SK-N-SH treated with all-trans-retinoic acid at 6 μM for 48 hours (cell line): ENCODE data around the gene RNF215.

ENCODE experiments used
- ATAC-seq: fragments of 200-7000 bp; cut with Tn5 transposase; 3 replicates; pipeline ENCODE4 v1.9.1; 2020; ENCODE audit warnings: mild to moderate bottlenecking, moderate library complexity
- ARNTL ChIP-seq: fragments of 450-650 bp; formaldehyde crosslinking; IDR thresholded peaks from 2 replicates; pipeline ENCODE4 v1.5.0; 2020; ENCODE audit warnings: low read depth, mild to moderate bottlenecking, moderate library complexity, borderline replicate concordance
- BACH2 ChIP-seq: fragments of 250-450 bp; sonication (Bioruptor Pico); IDR thresholded peaks from 2 replicates; pipeline ENCODE4 v1.9.0; 2021; ENCODE audit warnings: mild to moderate bottlenecking, borderline replicate concordance
- CSDC2 ChIP-seq: fragments of 250-450 bp; sonication (Bioruptor Pico); IDR thresholded peaks from 2 replicates; pipeline ENCODE4 v1.5.0; 2020; ENCODE audit warnings: mild to moderate bottlenecking, moderate library complexity
- CSRNP3 ChIP-seq: fragments of 250-450 bp; sonication (Bioruptor Pico); IDR thresholded peaks from 2 replicates; pipeline ENCODE4 v1.5.1; 2021; ENCODE audit warnings: mild to moderate bottlenecking, moderate library complexity
- ESRRG ChIP-seq: fragments of 250-450 bp; sonication (Bioruptor Pico); IDR thresholded peaks from 2 replicates; pipeline ENCODE4 v1.6.1; 2021; ENCODE audit warnings: mild to moderate bottlenecking
- GLIS3 ChIP-seq: fragments of 250-450 bp; sonication (Bioruptor Pico); IDR thresholded peaks from 2 replicates; pipeline ENCODE4 v1.5.0; 2020; ENCODE audit warnings: mild to moderate bottlenecking, moderate library complexity
- ISL1 ChIP-seq: fragments of 250-450 bp; sonication (Bioruptor Pico); IDR thresholded peaks from 2 replicates; pipeline ENCODE4 v2.1.2; 2022; ENCODE audit warnings: mild to moderate bottlenecking, moderate library complexity
- OSR1 ChIP-seq: fragments of 250-450 bp; sonication (Bioruptor Pico); IDR thresholded peaks from 2 replicates; pipeline ENCODE4 v1.8.0; 2022; ENCODE audit warnings: moderate library complexity, mild to moderate bottlenecking, inconsistent platforms
- PATZ1 ChIP-seq: fragments of 250-450 bp; sonication (Bioruptor Pico); IDR thresholded peaks from 2 replicates; pipeline ENCODE4 v1.8.0; 2020; ENCODE audit warnings: mild to moderate bottlenecking, moderate library complexity, borderline replicate concordance
- POU6F1 ChIP-seq: fragments of 250-450 bp; sonication (Bioruptor Pico); IDR thresholded peaks from 2 replicates; pipeline ENCODE4 v1.8.0; 2021; ENCODE audit warnings: low read depth, mild to moderate bottlenecking, moderate library complexity, borderline replicate concordance
- RARB ChIP-seq: fragments of 250-450 bp; sonication (Bioruptor Pico); IDR thresholded peaks from 2 replicates; pipeline ENCODE4 v1.8.0; 2021; ENCODE audit warnings: mild to moderate bottlenecking, moderate library complexity
- SNAI2 ChIP-seq: fragments of 250-450 bp; sonication (Bioruptor Pico); IDR thresholded peaks from 2 replicates; pipeline ENCODE4 v1.5.0; 2020; ENCODE audit warnings: mild to moderate bottlenecking, moderate library complexity
- TCF4 ChIP-seq: fragments of 250-450 bp; sonication (Bioruptor Pico); IDR thresholded peaks from 2 replicates; pipeline ENCODE4 v1.8.0; 2021; ENCODE audit warnings: mild to moderate bottlenecking, moderate library complexity, borderline replicate concordance
- TSHZ2 ChIP-seq: fragments of 250-450 bp; sonication (Bioruptor Pico); IDR thresholded peaks from 2 replicates; pipeline ENCODE4 v1.5.0; 2020; ENCODE audit warnings: mild to moderate bottlenecking, moderate library complexity
- ZC3H10 ChIP-seq: fragments of 250-450 bp; sonication (Bioruptor Pico); IDR thresholded peaks from 2 replicates; pipeline ENCODE4 v1.5.1; 2021; ENCODE audit warnings: mild to moderate bottlenecking, moderate library complexity
- ZFP3 ChIP-seq: fragments of 250-450 bp; sonication (Bioruptor Pico); IDR thresholded peaks from 2 replicates; pipeline ENCODE4 v1.5.0; 2020; ENCODE audit warnings: mild to moderate bottlenecking, moderate library complexity
- ZFP30 ChIP-seq: fragments of 450-650 bp; formaldehyde crosslinking; IDR thresholded peaks from 2 replicates; pipeline ENCODE4 v1.5.0; 2022; ENCODE audit warnings: mild to moderate bottlenecking, moderate library complexity
- ZNF565 ChIP-seq: fragments of 450-650 bp; formaldehyde crosslinking; conservative IDR thresholded peaks from 2 replicates; pipeline ENCODE4 v1.5.0; 2020; ENCODE audit warnings: low read depth, mild to moderate bottlenecking, moderate library complexity
- ZNF70 ChIP-seq: fragments of 450-650 bp; formaldehyde crosslinking; IDR thresholded peaks from 2 replicates; pipeline ENCODE4 v1.5.0; 2020; ENCODE audit warnings: mild to moderate bottlenecking, moderate library complexity
- ZNF8 ChIP-seq: fragments of 450-650 bp; formaldehyde crosslinking; IDR thresholded peaks from 2 replicates; pipeline ENCODE4 v1.5.0; 2020; ENCODE audit warnings: mild to moderate bottlenecking, moderate library complexity

RNF215 gene

GRCh38 chr22:30365891-30366290 is 21.3 kb downstream of the RNF215 start:
- no peak for ATAC-seq
- no peak for TF ChIP-seq BACH2 (CRISPR knock-in tag)
- no peak for TF ChIP-seq CSRNP3 (CRISPR knock-in tag)
- TF ChIP-seq CSDC2 (CRISPR knock-in tag) = no peak
- TF ChIP-seq ZC3H10 (CRISPR knock-in tag) = no peak
- no peak for TF ChIP-seq ESRRG (CRISPR knock-in tag)
- TF ChIP-seq ZFP3 (CRISPR knock-in tag) = no peak
- TF ChIP-seq SNAI2 (CRISPR knock-in tag) = no peak
- TF ChIP-seq ARNTL = no peak
- no peak for TF ChIP-seq OSR1 (CRISPR knock-in tag)

GRCh38 chr22:30362651-30363281 is 24.4 kb downstream of the RNF215 start:
- ATAC-seq = no peak
- no peak for TF ChIP-seq GLIS3 (CRISPR knock-in tag)
- TF ChIP-seq ESRRG (CRISPR knock-in tag) = no peak
- no peak for TF ChIP-seq ZFP30
- TF ChIP-seq ZNF565 (CRISPR knock-in tag) = no peak
- TF ChIP-seq ZNF8 (CRISPR knock-in tag) = no peak
- no peak for TF ChIP-seq SNAI2 (CRISPR knock-in tag)
- no peak for TF ChIP-seq RARB (CRISPR knock-in tag)
- TF ChIP-seq ZNF70 = no peak
- TF ChIP-seq TCF4 (CRISPR knock-in tag) = no peak
- no peak for TF ChIP-seq CSRNP3 (CRISPR knock-in tag)
- no peak for TF ChIP-seq OSR1 (CRISPR knock-in tag)
- TF ChIP-seq ARNTL = no peak
- TF ChIP-seq ISL1 (CRISPR knock-in tag) = no peak
- no peak for TF ChIP-seq BACH2 (CRISPR knock-in tag)
- TF ChIP-seq CSDC2 (CRISPR knock-in tag) = no peak
- no peak for TF ChIP-seq POU6F1
- TF ChIP-seq PATZ1 (CRISPR knock-in tag) = no peak
- no peak for TF ChIP-seq TSHZ2 (CRISPR knock-in tag)
- TF ChIP-seq ZC3H10 (CRISPR knock-in tag) = no peak

GRCh38 chr22:30361916-30362650 is 25.1 kb downstream of the RNF215 start:
- no peak for ATAC-seq
- TF ChIP-seq ZNF8 (CRISPR knock-in tag) (no peak), ZC3H10 (CRISPR knock-in tag) (no peak), ZFP3 (CRISPR knock-in tag) (no peak), TSHZ2 (CRISPR knock-in tag) (no peak), ARNTL (no peak)
